LNCaP clone FGC (cell line): Measurements from ENCODE around the gene WASHC2A.
"Not testable (repeated sequence)": the region's sequence is repeated elsewhere in the genome, so short reads cannot be mapped to it uniquely, and the experiment has no call there.

Source experiments
- DNase-seq: peaks from one replicate; pipeline ENCODE4 v3.0.0-alpha.2; 2011; ENCODE audit warnings: low read depth
- H3K4me3 ChIP-seq: 2 replicates; pipeline ENCODE4 v1.5.1; 2011; ENCODE audit warnings: mild to moderate bottlenecking, low read depth, low read length, control low read depth
- TF ChIP-seq, protein P1 (sequence below): IDR thresholded peaks from 2 replicates; pipeline ENCODE4 v1.5.1; 2012; ENCODE audit warnings: mild to moderate bottlenecking; ENCODE audit not compliant: control insufficient read depth, insufficient read depth; ENCODE audit errors: extremely low read depth

Gene WASHC2A

DNA sequence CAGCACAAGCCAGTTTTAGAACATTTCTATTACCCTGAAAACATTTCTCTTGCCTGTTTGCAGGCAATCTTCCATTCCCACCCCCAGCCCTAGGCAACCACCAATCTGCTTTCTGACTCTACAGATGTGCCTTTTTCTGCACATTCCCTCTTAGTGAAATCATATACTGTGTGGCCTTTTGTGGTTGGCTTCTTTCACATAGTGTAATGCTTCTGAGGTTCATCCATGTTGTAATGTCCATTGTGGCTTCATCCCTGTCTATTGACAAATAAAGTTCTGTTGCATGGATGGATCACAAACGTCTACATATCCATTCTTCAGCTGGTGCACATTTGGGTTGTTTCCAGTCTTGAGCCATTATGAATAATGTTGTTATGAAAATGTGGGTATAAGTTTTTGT lies 77.8 kb downstream of the WASHC2A start:
- H3K4me3 ChIP-seq, DNase-seq: not testable (repeated sequence)

DNA sequence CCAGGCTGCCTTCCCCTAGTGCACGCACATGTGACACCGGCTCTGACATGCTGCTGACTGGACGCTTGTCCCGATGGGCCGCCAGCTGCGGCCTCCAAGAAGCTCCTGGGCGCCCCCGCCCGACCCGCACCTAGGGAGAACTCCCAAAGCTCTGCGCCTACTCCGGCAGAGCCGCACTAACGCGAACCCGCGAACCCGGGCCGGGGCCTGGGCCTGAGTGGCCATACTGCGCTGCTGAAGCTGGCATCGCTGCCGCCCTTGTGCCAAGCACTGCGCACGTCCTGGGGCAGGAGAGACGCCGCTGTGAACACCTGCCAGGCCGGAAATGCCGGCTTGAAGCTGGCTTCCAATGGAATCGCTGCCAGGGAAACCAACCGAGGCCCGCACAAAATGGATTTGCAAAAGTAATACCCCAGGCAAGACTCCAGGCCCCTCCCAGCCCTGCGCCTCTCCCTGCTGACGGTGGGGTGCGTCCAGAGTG lies 85.1 kb downstream of the WASHC2A start:
- DNase-seq, result no peak
- TF ChIP-seq, protein P1, sequence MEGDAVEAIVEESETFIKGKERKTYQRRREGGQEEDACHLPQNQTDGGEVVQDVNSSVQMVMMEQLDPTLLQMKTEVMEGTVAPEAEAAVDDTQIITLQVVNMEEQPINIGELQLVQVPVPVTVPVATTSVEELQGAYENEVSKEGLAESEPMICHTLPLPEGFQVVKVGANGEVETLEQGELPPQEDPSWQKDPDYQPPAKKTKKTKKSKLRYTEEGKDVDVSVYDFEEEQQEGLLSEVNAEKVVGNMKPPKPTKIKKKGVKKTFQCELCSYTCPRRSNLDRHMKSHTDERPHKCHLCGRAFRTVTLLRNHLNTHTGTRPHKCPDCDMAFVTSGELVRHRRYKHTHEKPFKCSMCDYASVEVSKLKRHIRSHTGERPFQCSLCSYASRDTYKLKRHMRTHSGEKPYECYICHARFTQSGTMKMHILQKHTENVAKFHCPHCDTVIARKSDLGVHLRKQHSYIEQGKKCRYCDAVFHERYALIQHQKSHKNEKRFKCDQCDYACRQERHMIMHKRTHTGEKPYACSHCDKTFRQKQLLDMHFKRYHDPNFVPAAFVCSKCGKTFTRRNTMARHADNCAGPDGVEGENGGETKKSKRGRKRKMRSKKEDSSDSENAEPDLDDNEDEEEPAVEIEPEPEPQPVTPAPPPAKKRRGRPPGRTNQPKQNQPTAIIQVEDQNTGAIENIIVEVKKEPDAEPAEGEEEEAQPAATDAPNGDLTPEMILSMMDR, result no peak
- no peak overlapping the region for H3K4me3 ChIP-seq

DNA sequence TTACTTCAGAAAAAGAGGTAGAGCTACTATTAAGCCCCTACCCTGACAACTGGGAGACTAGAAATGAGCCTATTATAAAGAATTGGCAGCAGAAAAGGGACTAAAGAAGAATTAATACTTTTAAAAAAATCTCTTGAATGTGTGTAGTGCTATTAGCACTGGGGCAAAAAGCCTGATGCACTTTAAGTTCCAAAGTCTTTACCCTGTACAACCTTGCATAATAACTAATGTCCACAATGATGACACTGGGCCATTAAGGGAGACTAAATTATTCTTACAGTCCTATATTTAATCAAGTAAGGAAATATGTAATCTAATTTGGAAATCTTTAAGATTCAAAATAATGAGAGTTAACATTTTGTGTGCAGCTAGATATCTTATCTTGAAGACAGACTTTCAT lies 90.1 kb downstream of the WASHC2A start:
- not testable (repeated sequence) for DNase-seq, H3K4me3 ChIP-seq

DNA sequence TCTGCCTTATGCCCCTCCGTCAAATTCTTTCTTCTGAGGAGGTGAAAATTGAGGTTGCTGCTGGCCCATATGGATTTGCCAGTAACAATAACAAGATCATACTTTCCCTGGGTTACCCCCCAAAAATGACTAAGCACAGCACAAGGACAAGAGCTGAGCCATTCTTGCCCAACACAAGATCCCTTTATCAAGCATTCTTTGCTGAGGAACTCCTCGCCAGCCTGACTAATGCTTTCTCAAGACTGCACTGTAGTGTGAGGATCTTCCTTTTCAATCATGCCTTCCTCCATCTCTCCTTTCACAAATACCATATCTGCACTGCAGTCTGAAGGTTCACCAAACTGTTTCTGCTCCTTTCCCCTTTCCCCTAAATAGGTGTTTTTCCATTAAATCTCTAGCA lies 92.1 kb downstream of the WASHC2A start:
- DNase-seq, result not testable (repeated sequence)

DNA sequence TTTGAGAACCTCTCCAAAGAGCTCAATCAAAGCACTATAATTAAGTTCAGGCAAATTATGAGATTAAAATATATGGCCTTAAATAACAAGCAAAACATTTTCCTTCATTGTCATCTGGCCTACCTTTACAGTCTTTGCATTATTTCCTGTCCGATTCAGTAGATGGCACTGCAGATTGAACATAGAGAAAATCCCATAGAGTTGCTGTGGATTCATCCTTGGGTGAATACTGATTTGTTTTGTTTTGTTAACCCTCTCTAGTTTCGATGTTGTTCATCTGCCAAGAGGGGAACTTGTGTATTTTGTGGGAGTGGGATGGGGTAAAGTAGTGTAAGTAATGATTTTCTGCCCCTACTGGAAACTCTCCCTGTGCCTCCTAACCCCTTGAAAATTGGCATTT lies 97.3 kb downstream of the WASHC2A start:
- DNase-seq, H3K4me3 ChIP-seq: not testable (repeated sequence)

More for the DNA sequence above, 92.1 kb downstream of the WASHC2A start:
- not testable (repeated sequence) for H3K4me3 ChIP-seq

DNA sequence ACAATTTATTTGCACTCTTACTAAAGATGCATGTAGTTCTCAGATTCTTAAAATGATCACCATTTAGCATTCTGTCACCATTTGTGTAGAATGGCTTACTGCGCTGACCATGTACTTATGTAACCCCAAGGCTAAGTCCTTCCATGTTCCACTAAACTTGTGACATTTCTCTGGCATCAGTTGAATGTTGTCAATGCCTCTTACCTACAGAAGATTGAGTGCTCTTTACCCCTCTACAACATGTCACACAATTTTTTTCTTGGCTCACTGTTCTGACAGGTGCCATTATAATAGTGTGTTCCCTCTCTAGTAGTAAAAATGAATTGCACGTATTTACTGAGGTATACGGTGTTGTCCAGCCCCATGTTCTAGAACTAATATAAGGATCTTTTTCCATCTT lies 100.1 kb downstream of the WASHC2A start:
- DNase-seq, H3K4me3 ChIP-seq: not testable (repeated sequence)

DNA sequence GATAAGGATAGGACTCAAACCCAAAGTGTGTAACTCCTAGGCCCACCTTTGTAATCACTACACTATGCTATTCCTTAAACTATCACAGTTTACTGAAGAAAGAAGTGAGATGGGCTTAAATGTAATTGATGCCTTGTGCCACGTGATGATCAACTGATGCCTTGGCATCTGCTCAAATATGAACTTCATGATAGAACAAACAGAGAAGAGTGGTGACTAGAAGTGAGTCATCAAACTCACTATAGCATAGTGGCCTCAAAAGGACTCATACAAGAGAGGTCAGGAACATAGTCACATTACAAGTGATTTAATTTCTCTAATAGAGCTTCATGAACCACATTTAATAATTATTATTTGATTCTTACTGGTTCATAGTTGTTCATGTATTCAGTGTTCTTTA lies 101.8 kb downstream of the WASHC2A start:
- H3K4me3 ChIP-seq, DNase-seq: not testable (repeated sequence)

DNA sequence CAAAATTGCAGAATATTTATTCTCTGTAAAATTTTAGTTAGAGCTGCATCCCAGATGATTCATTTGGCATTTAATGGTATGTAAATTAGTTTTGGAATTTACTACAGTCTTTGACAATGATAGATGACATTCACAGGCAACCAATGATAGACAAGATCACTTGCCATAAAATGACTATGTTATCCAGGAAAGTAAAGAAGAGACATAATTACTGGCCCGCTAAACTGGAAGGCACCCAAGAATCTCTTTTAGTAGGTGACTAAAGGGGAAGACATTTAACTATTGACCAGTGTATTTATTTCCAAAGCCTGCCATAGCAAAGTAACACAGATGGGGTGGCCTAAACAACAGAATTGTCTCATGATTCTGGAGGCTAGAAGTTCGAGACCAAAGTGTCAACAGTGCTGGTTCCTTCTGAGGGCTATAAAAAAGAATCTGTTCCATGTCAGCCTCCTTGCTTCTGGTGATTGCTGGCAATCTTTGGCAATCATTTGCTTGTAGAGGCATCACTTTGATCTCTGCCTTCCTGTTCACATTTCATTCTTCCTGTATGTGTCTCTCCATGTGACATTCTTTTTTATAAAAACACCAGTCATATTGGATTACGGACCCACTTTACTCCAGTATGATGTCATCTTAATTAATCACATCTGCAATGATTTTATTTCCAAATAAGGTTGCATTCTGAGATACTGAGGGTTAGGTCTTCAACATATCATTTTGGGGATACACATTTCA lies 107.2 kb downstream of the WASHC2A start:
- DNase-seq, H3K4me3 ChIP-seq: not testable (repeated sequence)
